SK-N-SH (cell line): ENCODE measurements around the gene FALEC. TPM values are rescaled to one million over a fixed set of nuclear protein-coding genes. Genes with fewer than 3 reads are reported as not detected.

Source experiments
- CTCF ChIA-PET: fragments of 300-600, 350-600 bp; formaldehyde crosslinking; extraction: SDS; loops from one replicate; lab custom pipeline; 2021; lab: Yijun Ruan, JAX
- POLR2A ChIA-PET: fragments of 350-600 bp; sonication (Branson Sonifier 250); formaldehyde crosslinking; extraction: SDS; loops from one replicate; lab custom pipeline; 2020; ENCODE audit warnings: antibody characterized with exemption, inconsistent platforms; lab: Yijun Ruan, JAX
- DNase-seq: peaks from one replicate; pipeline ENCODE4 v3.0.0; 2012
- H2AFZ ChIP-seq: fragments of 200-600 bp; sonication (generic); 2 replicates; pipeline ENCODE4 v1.8.1; 2016; ENCODE audit warnings: antibody characterized with exemption, mild to moderate bottlenecking, low read depth
- H3F3A ChIP-seq: fragments of 200-600 bp; sonication (generic); replicated peaks from 2 replicates; pipeline ENCODE3; 2016; ENCODE audit warnings: antibody characterized with exemption, mild to moderate bottlenecking; ENCODE audit not compliant: insufficient read depth
- H3K27ac ChIP-seq, 2 experiments: fragments of 200-500 bp in 1 of 2; fragments of 200-600 bp in 1 of 2; sonication (Bioruptor generic) in 1 of 2; sonication (generic), shearing (Covaris generic) in 1 of 2; 2 replicates each; pipeline versions ENCODE4 v1.5.1 to v1.6.1; 2014 to 2016; ENCODE audit warnings: low read depth in 2 of 2, inconsistent platforms in 1 of 2, low read length in 1 of 2, mild to moderate bottlenecking in 1 of 2, mixed read lengths in 1 of 2
- H3K27me3 ChIP-seq: fragments of 200-600 bp; sonication (generic), shearing (Covaris generic); 2 replicates; pipeline ENCODE4 v1.6.1; 2016; ENCODE audit warnings: mixed run types; ENCODE audit not compliant: insufficient read depth
- H3K36me3 ChIP-seq, 2 experiments: fragments of 200-500 bp in 1 of 2; fragments of 200-600 bp in 1 of 2; sonication (Bioruptor generic) in 1 of 2; sonication (generic) in 1 of 2; replicated peaks in 1 of 2; 2 replicates each; pipeline versions ENCODE3 to v1.5.1; 2014 to 2016; ENCODE audit warnings: low read length in 1 of 2, mild to moderate bottlenecking in 1 of 2; ENCODE audit not compliant: insufficient read depth in 2 of 2, control insufficient read depth in 1 of 2
- H3K4me1 ChIP-seq, 2 experiments: fragments of 200-500 bp in 1 of 2; fragments of 200-600 bp in 1 of 2; sonication (Bioruptor generic) in 1 of 2; sonication (generic), shearing (Covaris generic) in 1 of 2; 2 replicates each; pipeline versions ENCODE4 v1.5.1 to v1.6.1; 2014 to 2016; ENCODE audit warnings: low read depth in 1 of 2, low read length in 1 of 2, mixed run types in 1 of 2; ENCODE audit not compliant: insufficient read depth in 2 of 2, control insufficient read depth in 1 of 2
- H3K4me2 ChIP-seq: fragments of 200-600 bp; sonication (generic), shearing (Covaris generic); 2 replicates; pipeline ENCODE4 v1.6.1; 2017; ENCODE audit warnings: mixed run types
- H3K4me3 ChIP-seq, 2 experiments: fragments of 200-500 bp in 1 of 2; fragments of 200-600 bp in 1 of 2; sonication (Bioruptor generic) in 1 of 2; sonication (generic), shearing (Covaris generic) in 1 of 2; 2 replicates each; pipeline versions ENCODE4 v1.5.1 to v1.8.1; 2014 to 2016; ENCODE audit warnings: low read depth in 2 of 2, inconsistent platforms in 1 of 2, low read length in 1 of 2, mild to moderate bottlenecking in 1 of 2, mixed read lengths in 1 of 2, moderate library complexity in 1 of 2
- H3K79me2 ChIP-seq: fragments of 200-600 bp; sonication (generic); 2 replicates; pipeline ENCODE4 v1.8.1; 2017; ENCODE audit warnings: mild to moderate bottlenecking; ENCODE audit not compliant: insufficient read depth
- H3K9ac ChIP-seq: fragments of 200-600 bp; sonication (generic); 2 replicates; pipeline ENCODE4 v1.6.1; 2017; ENCODE audit warnings: mixed run types
- H3K9me2 ChIP-seq: fragments of 200-600 bp; sonication (generic); 2 replicates; pipeline ENCODE4 v1.6.1; 2017; ENCODE audit warnings: mixed run types
- H3K9me3 ChIP-seq: fragments of 200-600 bp; sonication (generic); 2 replicates; pipeline ENCODE4 v1.6.1; 2017; ENCODE audit warnings: mixed run types, mild to moderate bottlenecking, moderate library complexity
- H4K20me1 ChIP-seq: fragments of 200-600 bp; sonication (generic); 2 replicates; pipeline ENCODE4 v1.6.1; 2017; ENCODE audit warnings: mild to moderate bottlenecking, mixed run types; ENCODE audit not compliant: insufficient read depth
- CHD2 ChIP-seq: fragments of 150-350 bp; IDR thresholded peaks from 2 replicates; pipeline ENCODE4 v1.6.1; 2018; ENCODE audit warnings: low read length; ENCODE audit not compliant: partially characterized antibody
- ELF1 ChIP-seq: IDR thresholded peaks from 2 replicates; pipeline ENCODE4 v1.4.0; 2012
- EP300 ChIP-seq, 2 experiments: IDR thresholded peaks; 2 replicates each; pipeline versions ENCODE4 v1.4.0 to v1.6.1; 2012; ENCODE audit warnings: borderline replicate concordance in 1 of 2, low read depth in 1 of 2, low read length in 1 of 2
- EZH2phosphoT487 ChIP-seq: fragments of 200-600 bp; sonication (generic); IDR thresholded peaks from 2 replicates; pipeline ENCODE4 v1.6.1; 2017; ENCODE audit warnings: low read depth, mixed run types, mild to moderate bottlenecking, antibody characterized with exemption, moderate library complexity, borderline replicate concordance
- FOSL2 ChIP-seq: IDR thresholded peaks from 2 replicates; pipeline ENCODE4 v1.4.0; 2012; ENCODE audit warnings: low read depth, mild to moderate bottlenecking, moderate library complexity, borderline replicate concordance
- FOXJ3 ChIP-seq: sonication (generic); formaldehyde crosslinking; IDR thresholded peaks from 2 replicates; pipeline ENCODE4 v1.5.1; 2020; ENCODE audit warnings: mild to moderate bottlenecking, missing genetic modification reagents
- GATA2 ChIP-seq: sonication (generic); formaldehyde crosslinking; IDR thresholded peaks from 2 replicates; pipeline ENCODE4 v1.5.0; 2020; ENCODE audit warnings: mild to moderate bottlenecking, missing genetic modification reagents
- IRF3 ChIP-seq: fragments of 150-350 bp; IDR thresholded peaks from 2 replicates; pipeline ENCODE4 v1.6.1; 2016; ENCODE audit warnings: mild to moderate bottlenecking, low read depth, low read length
- MAX ChIP-seq: IDR thresholded peaks from 2 replicates; pipeline ENCODE4 v1.4.0; 2012; ENCODE audit warnings: low read depth
- MXI1 ChIP-seq: IDR thresholded peaks from 2 replicates; pipeline ENCODE4 v1.6.1; 2012; ENCODE audit warnings: mild to moderate bottlenecking, low read depth, low read length, improper control_type of control experiment
- NFIC ChIP-seq: IDR thresholded peaks from 2 replicates; pipeline ENCODE4 v1.4.0; 2012; ENCODE audit warnings: borderline replicate concordance
- NRF1 ChIP-seq: IDR thresholded peaks from 2 replicates; pipeline ENCODE4 v1.6.1; 2012; ENCODE audit warnings: low read depth, mild to moderate bottlenecking, low read length
- PBX3 ChIP-seq: IDR thresholded peaks from 2 replicates; pipeline ENCODE4; 2012
- RAD21 ChIP-seq: IDR thresholded peaks from 2 replicates; pipeline ENCODE4 v1.6.1; 2012; ENCODE audit warnings: mild to moderate bottlenecking, low read length
- RCOR1 ChIP-seq: fragments of 150-350 bp; IDR thresholded peaks from 2 replicates; pipeline ENCODE4 v1.6.1; 2017; ENCODE audit warnings: antibody characterized with exemption, low read length
- REST ChIP-seq: IDR thresholded peaks from 2 replicates; pipeline ENCODE4 v1.6.1; 2012; ENCODE audit warnings: mild to moderate bottlenecking, low read depth, low read length, moderate library complexity
- SIN3A ChIP-seq: IDR thresholded peaks from 2 replicates; pipeline ENCODE4 v1.6.1; 2012; ENCODE audit warnings: low read depth, mild to moderate bottlenecking, low read length, moderate library complexity, borderline replicate concordance
- TAF1 ChIP-seq: IDR thresholded peaks from 2 replicates; pipeline ENCODE4 v1.6.1; 2012; ENCODE audit warnings: low read depth, mild to moderate bottlenecking, low read length, moderate library complexity, borderline replicate concordance
- TCF12 ChIP-seq: IDR thresholded peaks from 2 replicates; pipeline ENCODE4 v1.4.0; 2012
- TEAD4 ChIP-seq: IDR thresholded peaks from 2 replicates; pipeline ENCODE4 v1.4.0; 2012; ENCODE audit warnings: mild to moderate bottlenecking, borderline replicate concordance; ENCODE audit not compliant: insufficient read depth
- USF2 ChIP-seq: fragments of 150-350 bp; IDR thresholded peaks from 2 replicates; pipeline ENCODE4 v1.6.1; 2017; ENCODE audit warnings: antibody characterized with exemption, low read length, low read depth, borderline replicate concordance
- YY1 ChIP-seq: IDR thresholded peaks from 2 replicates; pipeline ENCODE4 v1.4.0; 2012; ENCODE audit warnings: low read depth, mild to moderate bottlenecking
- ZBTB33 ChIP-seq: IDR thresholded peaks from 2 replicates; pipeline ENCODE4 v1.4.0; 2012; ENCODE audit warnings: low read depth, borderline replicate concordance
- WGBS: methylation state at CpG from one replicate; pipeline ENCODE4 v1.1.6; 2017; ENCODE audit warnings: low lambda C conversion rate; 5-methylcytosine and 5-hydroxymethylcytosine counted together
- polyA plus RNA-seq, 3 experiments: library from polyadenylated mRNA; depleted of rRNA; stranded (reverse); fragments of >200 nt; gene quantifications; 2 replicates each; pipeline ENCODE4 v1.2.3, GENCODE V29; 2012

FALEC gene
- 0.50 and 0.72 TPM in 2 replicates for polyA plus RNA-seq (2012; rRNA removed)
- polyA plus RNA-seq (2012; cell fraction: cytosol; rRNA removed): 0.13 and 0.37 TPM in 2 replicates
- 0.68 and 0.89 TPM in 2 replicates for polyA plus RNA-seq (2012; cell fraction: nucleus; rRNA removed)

- peaks cover 2 to 4% of the 10 kb centered on the region in 2 experiments; a peak in 1 of 4 replicates for H3K4me1 ChIP-seq
- H3K9me3 ChIP-seq: no peaks in the 10 kb centered on the region
- H3K27me3 ChIP-seq: no peaks in the 10 kb centered on the region
- H3K79me2 ChIP-seq: no peaks in the 10 kb centered on the region
- H3K27ac ChIP-seq: peak within 1 kb of the TSS; percentile 58 to 80
- peak within 1 kb of the TSS; percentile 75 for H3K9ac ChIP-seq
- H3F3A ChIP-seq: peaks cover 7% of the 10 kb centered on the region
- DNase-seq: peak; percentile 99
- peak within 1 kb of the TSS; percentile 59 to 70 for H3K4me3 ChIP-seq
- H3K36me3 ChIP-seq: no peaks in the 10 kb centered on the region
- ChIA-PET CTCF (interaction anchor here (0.5 to 4.6 kb wide), 11 partner anchors 11 to 394 kb away, joined by 3 to 34 read pairs (median 3); partner anchors contain the start of gene MCL1), POLR2A (interaction anchor here (0.6 to 1.5 kb wide), 8 partner anchors 9 to 211 kb away, joined by 3 to 5 read pairs (median 3); partner anchors contain the start of gene ENSA)
- peak within 1 kb of the TSS; percentile 93 for H2AFZ ChIP-seq
- WGBS: 2% methylated on average over 46 of the region's 54 CpGs
- no peaks in the 10 kb centered on the region for H3K9me2 ChIP-seq
- H3K4me2 ChIP-seq: peak within 1 kb of the TSS; percentile 75
- H4K20me1 ChIP-seq: no peaks in the 10 kb centered on the region
- TF ChIP-seq TAF1: no peak; the same call in 1 of the 2 replicates
- no peak; the same call in 1 of the 2 replicates for TF ChIP-seq SIN3A
- TF ChIP-seq ELF1: no peak
- TF ChIP-seq RCOR1: no peak; the same call in 1 of the 2 replicates
- TF ChIP-seq EP300 (IDR thresholded peaks at IDR 0.05; ENCODE audit: borderline replicate concordance in 1 of 2, low read depth in 1 of 2, low read length in 1 of 2): no peak
- TF ChIP-seq FOXJ3 (CRISPR knock-in tag): no peak
- peak; percentile 96 for TF ChIP-seq NRF1
- TF ChIP-seq FOSL2: no peak
- no peak for TF ChIP-seq USF2
- TF ChIP-seq PBX3: peak; percentile 98
- TF ChIP-seq REST: no peak
- no peak for TF ChIP-seq NFIC
- no peak for TF ChIP-seq YY1
- no peak for TF ChIP-seq EZH2phosphoT487
- TF ChIP-seq MXI1: peak; percentile 80
- no peak for TF ChIP-seq GATA2 (CRISPR knock-in tag)
- peak; percentile 87 for TF ChIP-seq MAX
- no peak for TF ChIP-seq CHD2
- TF ChIP-seq RAD21: no peak
- TF ChIP-seq TCF12: 0 out of 2 replicates have a peak, but pooled peaks have one; percentile 6
- no peak for TF ChIP-seq TEAD4
- TF ChIP-seq ZBTB33: no peak
- no peak for TF ChIP-seq IRF3
These were observed at the start of gene FALEC for GRCh38 chr1:150515328-150516049. FALEC (plus strand) TSS chr1:150515752.
